GM23248 (cell line): ENCODE data around the gene GET3. TPM values are rescaled to one million over a fixed set of nuclear protein-coding genes. Genes with fewer than 3 reads are reported as not detected.
"Not testable (repeated sequence)": the region's sequence is repeated elsewhere in the genome, so short reads cannot be mapped to it uniquely, and the experiment has no call there.

ENCODE experiments used
- DNase-seq: peaks from one replicate; pipeline ENCODE4 v3.0.0-alpha.2; 2015
- H2AFZ ChIP-seq: fragments of 200-600 bp; sonication (generic); 2 replicates; pipeline ENCODE4 v1.6.1; 2016; ENCODE audit warnings: antibody characterized with exemption
- H3F3A ChIP-seq: fragments of 200-600 bp; sonication (generic); 2 replicates; pipeline ENCODE4 v1.6.1; 2016; ENCODE audit warnings: mild to moderate bottlenecking, antibody characterized with exemption, mixed run types; ENCODE audit not compliant: insufficient read depth
- H3K27ac ChIP-seq: fragments of 200-600 bp; sonication (generic); 2 replicates; pipeline ENCODE4 v1.5.1; 2016; ENCODE audit warnings: mild to moderate bottlenecking
- H3K27me3 ChIP-seq: fragments of 200-600 bp; sonication (generic); replicated peaks from 2 replicates; pipeline ENCODE4 v1.6.1; 2016; ENCODE audit warnings: mild to moderate bottlenecking; ENCODE audit not compliant: insufficient read depth
- H3K36me3 ChIP-seq: fragments of 200-600 bp; sonication (generic); 2 replicates; pipeline ENCODE4 v1.6.1; 2016; ENCODE audit warnings: low read depth, mild to moderate bottlenecking
- H3K4me1 ChIP-seq: fragments of 200-600 bp; sonication (generic); 2 replicates; pipeline ENCODE4 v1.6.1; 2016; ENCODE audit warnings: mild to moderate bottlenecking; ENCODE audit not compliant: insufficient read depth
- H3K4me2 ChIP-seq: fragments of 200-600 bp; sonication (generic); one replicate; pipeline ENCODE4 v1.6.1; 2016; ENCODE audit warnings: mild to moderate bottlenecking; ENCODE audit not compliant: unreplicated experiment
- H3K4me3 ChIP-seq: fragments of 200-600 bp; sonication (generic); 2 replicates; pipeline ENCODE4 v1.5.1; 2016; ENCODE audit warnings: mild to moderate bottlenecking
- H3K79me2 ChIP-seq: fragments of 200-600 bp; sonication (generic); 2 replicates; pipeline ENCODE4 v1.6.1; 2016; ENCODE audit warnings: mild to moderate bottlenecking; ENCODE audit not compliant: insufficient read depth
- H3K9ac ChIP-seq: fragments of 200-600 bp; sonication (generic); 2 replicates; pipeline ENCODE4 v1.6.1; 2016; ENCODE audit warnings: mild to moderate bottlenecking
- H3K9me2 ChIP-seq: fragments of 200-600 bp; sonication (generic); 2 replicates; pipeline ENCODE4 v1.6.1; 2016; ENCODE audit warnings: mixed run types, mild to moderate bottlenecking, moderate library complexity; ENCODE audit not compliant: insufficient read depth
- H3K9me3 ChIP-seq: fragments of 200-600 bp; sonication (generic); one replicate; pipeline ENCODE4 v1.6.1; 2017; ENCODE audit warnings: low read depth
- H4K20me1 ChIP-seq: fragments of 200-600 bp; sonication (generic); 2 replicates; pipeline ENCODE4 v1.6.0; 2016; ENCODE audit not compliant: insufficient read depth
- EZH2 ChIP-seq: fragments of 200-600 bp; sonication (generic); IDR thresholded peaks from 2 replicates; pipeline ENCODE4 v1.6.1; 2018; ENCODE audit warnings: antibody characterized with exemption, mild to moderate bottlenecking; ENCODE audit not compliant: insufficient read depth, poor library complexity, severe bottlenecking
- EZH2phosphoT487 ChIP-seq: fragments of 200-600 bp; sonication (generic); IDR thresholded peaks from 2 replicates; pipeline ENCODE4 v1.6.1; 2018; ENCODE audit warnings: antibody characterized with exemption, moderate library complexity, mild to moderate bottlenecking, low read depth; ENCODE audit not compliant: insufficient read depth
- WGBS, 2 experiments: methylation state at CpG; one replicate each; pipeline ENCODE4 v1.1.6; 2015 to 2017; ENCODE audit warnings: low lambda C conversion rate in 2 of 2, low coverage in 1 of 2; ENCODE audit errors: missing lambda C conversion rate in 2 of 2; 5-methylcytosine and 5-hydroxymethylcytosine counted together
- in situ Hi-C: fragments of 300-500 bp; cut with MboI; formaldehyde crosslinking; loops from 2 replicates; pipeline ENCODE4 v1.15.0; 2020
- polyA plus RNA-seq: library from polyadenylated mRNA; unstranded; fragments of >200 nt; fragmentation: Nextera tagmentation; extraction: Ambion mirVana; gene quantifications from 2 replicates; pipeline ENCODE4 v1.2.1, GENCODE V29; 2016
- total RNA-seq: library from RNA; depleted of rRNA; stranded (reverse); fragments of >200 nt; shearing (Covaris generic); gene quantifications from 2 replicates; pipeline ENCODE4 v1.2.3, GENCODE V29; 2014

Gene GET3
- total and polyA plus RNA-seq, 2 experiments from 2014 or later = 106 to 110 TPM

- peaks cover 7% of the 10 kb centered on the region for H3K79me2 ChIP-seq
- DNase-seq = peak; percentile 91
- H3K4me2 ChIP-seq = peak within 1 kb of the TSS; percentile 75
- peak within 1 kb of the TSS; percentile 83 for H2AFZ ChIP-seq
- no peaks in the 10 kb centered on the region for H3K9me3 ChIP-seq
- H3K9me2 ChIP-seq = no peaks in the 10 kb centered on the region
- peak within 1 kb of the TSS; percentile 75 for H3K4me3 ChIP-seq
- peaks cover 24% of the 10 kb centered on the region; the same call in 1 of the 2 replicates for H3F3A ChIP-seq
- H3K9ac ChIP-seq = peak within 1 kb of the TSS; percentile 85
- no peaks in the 10 kb centered on the region; the same call in 1 of the 2 replicates for H3K36me3 ChIP-seq
- no peaks in the 10 kb centered on the region for H3K27me3 ChIP-seq
- H3K4me1 ChIP-seq = peaks cover 7% of the 10 kb centered on the region; the same call in 1 of the 2 replicates
- TF ChIP-seq EZH2phosphoT487 (no peak), EZH2 (no peak)
- H3K27ac ChIP-seq = peak within 1 kb of the TSS; percentile 58
- in situ Hi-C loops = no loop called here
- H4K20me1 ChIP-seq = no peaks in the 10 kb centered on the region
- 8% methylated on average over 48 to 59 of the region's 59 CpGs for WGBS, 2 experiments
Observed at GRCh38 chr19:12696366-12697335, 40.6 kb upstream of the GET3 start, which contains the start of gene FBXW9. Gene FBXW9 (minus strand): TSS chr19:12696631. CDS start chr19:12696581, 50 bp downstream.

- H3K27me3 ChIP-seq, H2AFZ ChIP-seq, H3K4me1 ChIP-seq, in situ Hi-C loops, H4K20me1 ChIP-seq, H3K27ac ChIP-seq, H3K36me3 ChIP-seq, H3K79me2 ChIP-seq, DNase-seq, H3K9me2 ChIP-seq, H3K4me3 ChIP-seq, H3K9me3 ChIP-seq, H3K9ac ChIP-seq: not testable (repeated sequence)
- Histone ChIP-seq H3F3A (peaks cover 24% of the 10 kb centered on the region; the same call in 1 of the 2 replicates), H3K4me2 (peak overlapping the region; percentile 75)
- 91 to 93% methylated on average over 20 to 22 of the region's 22 CpGs for WGBS, 2 experiments
Observed at GRCh38 chr19:12697425-12697824, 39.9 kb upstream of the GET3 start.

DNA sequence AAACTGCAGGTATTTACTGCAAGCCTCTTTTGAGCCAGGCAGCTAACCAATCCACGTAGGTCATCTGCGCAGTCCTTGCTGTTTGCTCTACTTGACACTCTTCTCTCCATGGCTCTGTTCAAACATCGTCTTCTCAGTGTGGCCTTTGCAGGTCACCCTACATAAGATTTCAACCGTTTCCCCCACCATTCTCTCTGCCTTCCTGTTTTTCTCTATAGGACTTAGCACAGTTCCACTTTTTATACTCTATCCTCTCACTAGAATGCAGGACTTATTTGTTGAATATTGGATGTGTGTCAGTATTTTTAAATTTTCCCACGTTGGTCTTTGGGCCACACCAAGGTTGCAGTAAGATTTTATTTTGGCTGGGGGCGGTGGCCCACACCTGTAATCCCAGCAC lies 39.2 kb upstream of the GET3 start:
- Histone ChIP-seq H3K9me3 (no peaks in the 10 kb centered on the region), H4K20me1 (no peaks in the 10 kb centered on the region), H3K36me3 (peaks cover 7% of the 10 kb centered on the region; the same call in 1 of the 2 replicates), H3K27me3 (no peaks in the 10 kb centered on the region), H3K4me3 (no peak overlapping the region), H3F3A (peaks cover 24% of the 10 kb centered on the region; the same call in 1 of the 2 replicates), H3K79me2 (peaks cover 7% of the 10 kb centered on the region), H3K9me2 (no peaks in the 10 kb centered on the region), H3K9ac (no peak overlapping the region), H3K4me1 (peaks cover 7% of the 10 kb centered on the region; the same call in 1 of the 2 replicates), H3K4me2 (no peak overlapping the region), H3K27ac (no peak overlapping the region), H2AFZ (no peak overlapping the region)
- TF ChIP-seq EZH2 = no peak
- DNase-seq = no peak
- in situ Hi-C loops = no loop called here
- WGBS, 2 experiments = 70 to 72% methylated on average over 6 of the region's 6 CpGs

DNA sequence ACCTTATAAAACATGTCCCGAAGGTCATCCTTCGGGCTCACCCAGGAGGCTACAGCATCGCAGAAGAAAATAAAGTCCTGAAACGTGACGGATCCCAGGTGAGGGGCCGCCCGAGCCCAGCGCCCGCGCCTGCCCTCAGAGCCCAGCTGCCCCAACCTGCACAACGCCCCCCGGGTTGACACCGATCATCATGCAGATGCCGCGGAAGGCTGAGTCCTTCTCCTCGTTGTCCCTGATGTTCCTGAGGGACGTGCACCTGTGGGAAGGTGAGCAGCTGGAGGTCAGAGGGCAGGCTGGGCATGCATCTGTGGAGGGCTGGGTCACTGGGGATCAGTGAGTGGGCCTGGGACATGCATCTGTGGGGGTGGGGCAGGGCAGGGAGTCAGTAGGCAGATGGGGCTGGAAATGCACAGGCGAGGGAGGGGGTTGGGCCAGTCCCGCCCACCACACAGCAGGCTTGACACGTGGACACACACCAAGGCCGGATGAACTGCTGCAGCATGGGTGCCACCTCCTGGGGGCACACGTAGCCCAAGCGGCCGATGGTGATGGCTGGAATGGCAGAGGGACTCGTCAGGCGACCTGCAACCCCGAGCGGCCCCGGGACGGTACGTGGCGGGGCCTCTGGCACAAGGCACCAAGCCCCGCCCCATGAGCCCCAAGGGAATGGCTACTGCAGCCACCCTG lies 35.6 kb upstream of the GET3 start:
- Histone ChIP-seq H3K9me2 (no peaks in the 10 kb centered on the region), H3K27ac (no peak overlapping the region), H3K4me1 (no peaks in the 10 kb centered on the region), H4K20me1 (no peaks in the 10 kb centered on the region), H3K9ac (no peak overlapping the region), H3K4me3 (no peak overlapping the region), H3F3A (peaks cover 21% of the 10 kb centered on the region; the same call in 1 of the 2 replicates), H2AFZ (no peak overlapping the region), H3K4me2 (no peak overlapping the region), H3K9me3 (no peaks in the 10 kb centered on the region), H3K36me3 (peaks cover 27% of the 10 kb centered on the region; the same call in 1 of the 2 replicates), H3K27me3 (no peaks in the 10 kb centered on the region), H3K79me2 (no peaks in the 10 kb centered on the region)
- TF ChIP-seq EZH2phosphoT487 (no peak), EZH2 (no peak)
- in situ Hi-C loops = no loop called here
- WGBS, 2 experiments = 92 to 95% methylated on average over 20 to 33 of the region's 33 CpGs
- no peak for DNase-seq
